ENCODE data around the gene ESAM.

The ESAM gene

GRCh38 chr11:124745835-124746620 is 16.1 kb downstream of the ESAM start:
- DNase-seq (ENCODE audit: low read depth in 1 of 2, low spot score in 1 of 2) = peak in 1 of 2 experiments; percentile 54
- TF ChIP-seq JUND (IDR thresholded peaks at IDR 0.05; ENCODE audit: low read depth) = no peak
- in situ Hi-C loops (cut with HindIII; ENCODE audit: low pct_unique_long_range_greater_than_20kb, low sequenced_read_pairs) = no loop called here

- no peak for TF ChIP-seq JUND (IDR thresholded peaks at IDR 0.05; ENCODE audit: low read depth)
- no peak for DNase-seq (ENCODE audit: low read depth in 1 of 2, low spot score in 1 of 2)
- in situ Hi-C loops (cut with HindIII; ENCODE audit: low pct_unique_long_range_greater_than_20kb, low sequenced_read_pairs) = no loop called here
Measured at GRCh38 chr11:124745270-124745834, 16.7 kb downstream of the ESAM start.

- no peak for DNase-seq (ENCODE audit: low read depth in 1 of 2, low spot score in 1 of 2)
- TF ChIP-seq JUND (IDR thresholded peaks at IDR 0.05; ENCODE audit: low read depth) = no peak
- in situ Hi-C loops (cut with HindIII; ENCODE audit: low pct_unique_long_range_greater_than_20kb, low sequenced_read_pairs) = no loop called here
Measured at GRCh38 chr11:124743050-124743449, 19.0 kb downstream of the ESAM start.

- in situ Hi-C loops (cut with HindIII; ENCODE audit: low pct_unique_long_range_greater_than_20kb, low sequenced_read_pairs) = no loop called here
Measured at GRCh38 chr11:124742555-124742954, 19.5 kb downstream of the ESAM start.

GRCh38 chr11:124740277-124740882 is 21.7 kb downstream of the ESAM start:
- no peak for TF ChIP-seq JUND (IDR thresholded peaks at IDR 0.05; ENCODE audit: low read depth)
- peak; percentile 84 to 96 for DNase-seq (ENCODE audit: low read depth in 1 of 2, low spot score in 1 of 2)
- in situ Hi-C loops (cut with HindIII; ENCODE audit: low pct_unique_long_range_greater_than_20kb, low sequenced_read_pairs) = no loop called here

More at GRCh38 chr11:124742555-124742954, 19.5 kb downstream of the ESAM start:
- TF ChIP-seq JUND (IDR thresholded peaks at IDR 0.05; ENCODE audit: low read depth) = no peak
- no peak for DNase-seq (ENCODE audit: low read depth in 1 of 2, low spot score in 1 of 2)

- DNase-seq (ENCODE audit: low read depth in 1 of 2, low spot score in 1 of 2) = peak; percentile 97 to 100
- in situ Hi-C loops (cut with HindIII; ENCODE audit: low pct_unique_long_range_greater_than_20kb, low sequenced_read_pairs) = no loop called here
- TF ChIP-seq JUND (IDR thresholded peaks at IDR 0.05; ENCODE audit: low read depth) = no peak
Measured at GRCh38 chr11:124739479-124740276, 22.4 kb downstream of the ESAM start, which contains the start of gene NRGN. TSS of gene NRGN (plus strand) at chr11:124739942. CDS start at chr11:124740085, 143 bp downstream.

- in situ Hi-C loops (cut with HindIII; ENCODE audit: low pct_unique_long_range_greater_than_20kb, low sequenced_read_pairs) = no loop called here
- no peak for DNase-seq (ENCODE audit: low read depth in 1 of 2, low spot score in 1 of 2)
- no peak for TF ChIP-seq JUND (IDR thresholded peaks at IDR 0.05; ENCODE audit: low read depth)
Measured at GRCh38 chr11:124738713-124739478, 23.2 kb downstream of the ESAM start.

- TF ChIP-seq JUND (IDR thresholded peaks at IDR 0.05; ENCODE audit: low read depth) = no peak
- in situ Hi-C loops (cut with HindIII; ENCODE audit: low pct_unique_long_range_greater_than_20kb, low sequenced_read_pairs) = no loop called here
- DNase-seq (ENCODE audit: low read depth in 1 of 2, low spot score in 1 of 2) = no peak
Measured at GRCh38 chr11:124737638-124738305, 24.3 kb downstream of the ESAM start.

- in situ Hi-C loops (cut with HindIII; ENCODE audit: low pct_unique_long_range_greater_than_20kb, low sequenced_read_pairs) = no loop called here
- no peak for TF ChIP-seq JUND (IDR thresholded peaks at IDR 0.05; ENCODE audit: low read depth)
- DNase-seq (ENCODE audit: low read depth in 1 of 2, low spot score in 1 of 2) = no peak
Measured at GRCh38 chr11:124736736-124737135, 25.4 kb downstream of the ESAM start.

GRCh38 chr11:124732230-124732629 is 29.9 kb downstream of the ESAM start:
- in situ Hi-C loops (cut with HindIII; ENCODE audit: low pct_unique_long_range_greater_than_20kb, low sequenced_read_pairs) = no loop called here
- no peak for TF ChIP-seq JUND (IDR thresholded peaks at IDR 0.05; ENCODE audit: low read depth)
- DNase-seq (ENCODE audit: low read depth in 1 of 2, low spot score in 1 of 2) = no peak

- no peak for TF ChIP-seq JUND (IDR thresholded peaks at IDR 0.05; ENCODE audit: low read depth)
- no peak for DNase-seq (ENCODE audit: low read depth in 1 of 2, low spot score in 1 of 2)
- in situ Hi-C loops (cut with HindIII; ENCODE audit: low pct_unique_long_range_greater_than_20kb, low sequenced_read_pairs) = no loop called here
Measured at GRCh38 chr11:124729571-124729970, 32.5 kb downstream of the ESAM start.

Measured in T47D (cell line).